K562 (cell line): Measurements from ENCODE around the gene ATG7.

ENCODE experiments used
- EGR1 ChIP-seq: fragments of 450-650 bp; conservative IDR thresholded peaks from 2 replicates; pipeline ENCODE4 v1.6.1; 2017; ENCODE audit warnings: mild to moderate bottlenecking
- KHSRP ChIP-seq: fragments of 450-650 bp; IDR thresholded peaks from 2 replicates; pipeline ENCODE4 v1.6.1; 2017
- NRF1 ChIP-seq, 2 experiments: fragments of 450-650 bp; IDR thresholded peaks in 1 of 2; conservative IDR thresholded peaks in 1 of 2; 2 replicates each; pipeline ENCODE4 v1.6.1; 2014; ENCODE audit warnings: mild to moderate bottlenecking in 2 of 2
- POLR2AphosphoS5 ChIP-seq: IDR thresholded peaks from 2 replicates; pipeline ENCODE4 v1.6.1; 2011; ENCODE audit warnings: mild to moderate bottlenecking, low read depth, low read length, moderate library complexity; ENCODE audit not compliant: control insufficient read depth, insufficient read depth
- ZNF384 ChIP-seq: IDR thresholded peaks from 2 replicates; pipeline ENCODE4 v1.6.1; 2012; ENCODE audit warnings: low read depth, low read length, improper control_type of control experiment
- ZNF436 ChIP-seq: fragments of 250-450, 450-650 bp; sonication (Bioruptor Pico); formaldehyde crosslinking; IDR thresholded peaks from 2 replicates; pipeline ENCODE4 v1.7.0; 2020; ENCODE audit warnings: mild to moderate bottlenecking
- TF ChIP-seq, protein P1 (sequence below), 3 experiments: IDR thresholded peaks in 2 of 3; conservative IDR thresholded peaks in 1 of 3; 2 replicates each; pipeline ENCODE4 v1.5.1; 2011 to 2012; ENCODE audit warnings: low read length in 3 of 3, mild to moderate bottlenecking in 3 of 3, control low read depth in 2 of 3, improper control_type of control experiment in 1 of 3, inconsistent platforms in 1 of 3, low read depth in 1 of 3, mixed read lengths in 1 of 3, moderate library complexity in 1 of 3; ENCODE audit not compliant: insufficient read depth in 2 of 3
- TF ChIP-seq, protein P2 (sequence below): fragments of 250-450 bp; sonication (Bioruptor Pico); IDR thresholded peaks from 2 replicates; pipeline ENCODE4 v1.8.0; 2021; ENCODE audit warnings: mild to moderate bottlenecking, moderate library complexity
- TF ChIP-seq, protein P3 (sequence below): fragments of 250-450 bp; sonication (Bioruptor Pico); IDR thresholded peaks from 2 replicates; pipeline ENCODE4 v1.4.0; 2020

DNA sequence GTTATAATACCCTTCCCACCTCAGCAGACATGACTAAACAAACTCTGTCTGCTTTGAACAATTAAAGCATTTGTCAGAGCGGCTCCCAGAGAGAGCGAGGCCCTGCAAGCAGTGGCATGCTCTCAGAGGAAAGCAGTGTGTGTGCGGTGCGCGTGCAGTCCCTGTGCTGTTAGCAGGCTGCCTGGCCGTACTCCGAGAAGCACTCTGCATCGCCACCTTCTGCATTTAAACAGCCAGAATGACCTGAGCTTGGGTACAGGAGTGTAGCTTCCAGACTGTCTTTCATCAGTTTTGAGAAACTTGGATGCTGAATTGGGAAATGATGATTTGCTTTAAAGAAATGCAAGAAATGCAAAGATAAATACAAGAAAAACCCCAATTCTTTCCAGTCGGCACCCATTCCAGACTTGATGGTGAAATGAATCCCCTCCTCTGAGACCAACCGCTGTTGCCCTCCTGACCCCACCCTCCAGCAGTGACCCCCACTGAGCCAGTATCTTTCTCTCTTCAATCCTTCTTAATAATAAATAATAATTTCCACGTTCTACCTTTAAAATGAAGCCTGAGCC lies 258.0 kb downstream of the ATG7 start:
- TF ChIP-seq NRF1 (conservative IDR thresholded peaks at IDR 0.05 in 1 of 2, IDR thresholded peaks at IDR 0.05 in 1 of 2) = no peak
- TF ChIP-seq, protein P1, sequence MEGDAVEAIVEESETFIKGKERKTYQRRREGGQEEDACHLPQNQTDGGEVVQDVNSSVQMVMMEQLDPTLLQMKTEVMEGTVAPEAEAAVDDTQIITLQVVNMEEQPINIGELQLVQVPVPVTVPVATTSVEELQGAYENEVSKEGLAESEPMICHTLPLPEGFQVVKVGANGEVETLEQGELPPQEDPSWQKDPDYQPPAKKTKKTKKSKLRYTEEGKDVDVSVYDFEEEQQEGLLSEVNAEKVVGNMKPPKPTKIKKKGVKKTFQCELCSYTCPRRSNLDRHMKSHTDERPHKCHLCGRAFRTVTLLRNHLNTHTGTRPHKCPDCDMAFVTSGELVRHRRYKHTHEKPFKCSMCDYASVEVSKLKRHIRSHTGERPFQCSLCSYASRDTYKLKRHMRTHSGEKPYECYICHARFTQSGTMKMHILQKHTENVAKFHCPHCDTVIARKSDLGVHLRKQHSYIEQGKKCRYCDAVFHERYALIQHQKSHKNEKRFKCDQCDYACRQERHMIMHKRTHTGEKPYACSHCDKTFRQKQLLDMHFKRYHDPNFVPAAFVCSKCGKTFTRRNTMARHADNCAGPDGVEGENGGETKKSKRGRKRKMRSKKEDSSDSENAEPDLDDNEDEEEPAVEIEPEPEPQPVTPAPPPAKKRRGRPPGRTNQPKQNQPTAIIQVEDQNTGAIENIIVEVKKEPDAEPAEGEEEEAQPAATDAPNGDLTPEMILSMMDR (IDR thresholded peaks at IDR 0.05 in 2 of 3, conservative IDR thresholded peaks at IDR 0.05 in 1 of 3; ENCODE audit: insufficient read depth in 2 of 3, low read depth in 1 of 3, low read length in 3 of 3) = no peak
- TF ChIP-seq KHSRP = no peak
- TF ChIP-seq POLR2AphosphoS5 = no peak
- TF ChIP-seq ZNF384 = no peak
- TF ChIP-seq, protein P2, sequence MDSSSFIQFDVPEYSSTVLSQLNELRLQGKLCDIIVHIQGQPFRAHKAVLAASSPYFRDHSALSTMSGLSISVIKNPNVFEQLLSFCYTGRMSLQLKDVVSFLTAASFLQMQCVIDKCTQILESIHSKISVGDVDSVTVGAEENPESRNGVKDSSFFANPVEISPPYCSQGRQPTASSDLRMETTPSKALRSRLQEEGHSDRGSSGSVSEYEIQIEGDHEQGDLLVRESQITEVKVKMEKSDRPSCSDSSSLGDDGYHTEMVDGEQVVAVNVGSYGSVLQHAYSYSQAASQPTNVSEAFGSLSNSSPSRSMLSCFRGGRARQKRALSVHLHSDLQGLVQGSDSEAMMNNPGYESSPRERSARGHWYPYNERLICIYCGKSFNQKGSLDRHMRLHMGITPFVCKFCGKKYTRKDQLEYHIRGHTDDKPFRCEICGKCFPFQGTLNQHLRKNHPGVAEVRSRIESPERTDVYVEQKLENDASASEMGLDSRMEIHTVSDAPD = no peak
- no peak for TF ChIP-seq ZNF436 (CRISPR knock-in tag)
- no peak for TF ChIP-seq EGR1
- TF ChIP-seq, protein P3, sequence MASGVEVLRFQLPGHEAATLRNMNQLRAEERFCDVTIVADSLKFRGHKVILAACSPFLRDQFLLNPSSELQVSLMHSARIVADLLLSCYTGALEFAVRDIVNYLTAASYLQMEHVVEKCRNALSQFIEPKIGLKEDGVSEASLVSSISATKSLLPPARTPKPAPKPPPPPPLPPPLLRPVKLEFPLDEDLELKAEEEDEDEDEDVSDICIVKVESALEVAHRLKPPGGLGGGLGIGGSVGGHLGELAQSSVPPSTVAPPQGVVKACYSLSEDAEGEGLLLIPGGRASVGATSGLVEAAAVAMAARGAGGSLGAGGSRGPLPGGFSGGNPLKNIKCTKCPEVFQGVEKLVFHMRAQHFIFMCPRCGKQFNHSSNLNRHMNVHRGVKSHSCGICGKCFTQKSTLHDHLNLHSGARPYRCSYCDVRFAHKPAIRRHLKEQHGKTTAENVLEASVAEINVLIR (CRISPR knock-in tag) = no peak
